ENCODE measurements around the gene SETD7. TPM values are rescaled to one million over a fixed set of nuclear protein-coding genes. Genes with fewer than 3 reads are reported as not detected.

SETD7 gene
- total RNA-seq, 6 experiments from 2014 or later = 31.6 to 53.7 (median 45.4) TPM

GRCh38 chr4:139596034-139596683, 40.1 kb upstream of the SETD7 start:
- H3K36me3 ChIP-seq = no peaks in the 10 kb centered on the region
- intact Hi-C loops (cut with DNase I) = no loop called here
- peaks cover 0 to 8% (median 0%) of the 10 kb centered on the region in 4 donors for H3K4me1 ChIP-seq
- no peaks in the 10 kb centered on the region for H3K9me3 ChIP-seq
- ATAC-seq = no peak
- H3K4me3 ChIP-seq = no peak overlapping the region
- no peak for TF ChIP-seq POLR2A (IDR thresholded peaks at IDR 0.05)
- TF ChIP-seq CTCF (IDR thresholded peaks at IDR 0.05) = no peak
- 83% methylated on average over 3 of the region's 3 CpGs for WGBS (ENCODE audit: insufficient coverage, low coverage, low lambda C conversion rate, missing lambda C conversion rate)
- H3K27ac ChIP-seq = no peak overlapping the region
- H3K27me3 ChIP-seq = no peaks in the 10 kb centered on the region
- no peak for DNase-seq

GRCh38 chr4:139594591-139595185, 38.7 kb upstream of the SETD7 start:
- Histone ChIP-seq H3K4me1 (peaks cover 0 to 8% (median 0%) of the 10 kb centered on the region in 4 donors), H3K4me3 (no peak overlapping the region), H3K9me3 (no peaks in the 10 kb centered on the region), H3K27ac (no peak overlapping the region), H3K27me3 (no peaks in the 10 kb centered on the region), H3K36me3 (no peaks in the 10 kb centered on the region)
- 84% methylated on average over 4 of the region's 5 CpGs for WGBS (ENCODE audit: insufficient coverage, low coverage, low lambda C conversion rate, missing lambda C conversion rate)
- no peak for TF ChIP-seq POLR2A (IDR thresholded peaks at IDR 0.05)
- TF ChIP-seq CTCF (IDR thresholded peaks at IDR 0.05) = no peak
- DNase-seq = no peak
- ATAC-seq = no peak
- intact Hi-C loops (cut with DNase I) = no loop called here

- no peak overlapping the region for H3K4me3 ChIP-seq
- TF ChIP-seq POLR2A (IDR thresholded peaks at IDR 0.05) = no peak
- no peak for TF ChIP-seq CTCF (IDR thresholded peaks at IDR 0.05)
- no peak overlapping the region for H3K27ac ChIP-seq
- 74% methylated on average over 3 of the region's 4 CpGs for WGBS (ENCODE audit: insufficient coverage, low coverage, low lambda C conversion rate, missing lambda C conversion rate)
- H3K9me3 ChIP-seq = no peaks in the 10 kb centered on the region
- DNase-seq (no peak), ATAC-seq (no peak)
- H3K27me3 ChIP-seq = no peaks in the 10 kb centered on the region
- no peaks in the 10 kb centered on the region for H3K36me3 ChIP-seq
- intact Hi-C loops (cut with DNase I) = no loop called here
- H3K4me1 ChIP-seq = peaks cover 0 to 8% (median 0%) of the 10 kb centered on the region in 4 donors
Observed at GRCh38 chr4:139593091-139593564, 37.1 kb upstream of the SETD7 start.

DNA sequence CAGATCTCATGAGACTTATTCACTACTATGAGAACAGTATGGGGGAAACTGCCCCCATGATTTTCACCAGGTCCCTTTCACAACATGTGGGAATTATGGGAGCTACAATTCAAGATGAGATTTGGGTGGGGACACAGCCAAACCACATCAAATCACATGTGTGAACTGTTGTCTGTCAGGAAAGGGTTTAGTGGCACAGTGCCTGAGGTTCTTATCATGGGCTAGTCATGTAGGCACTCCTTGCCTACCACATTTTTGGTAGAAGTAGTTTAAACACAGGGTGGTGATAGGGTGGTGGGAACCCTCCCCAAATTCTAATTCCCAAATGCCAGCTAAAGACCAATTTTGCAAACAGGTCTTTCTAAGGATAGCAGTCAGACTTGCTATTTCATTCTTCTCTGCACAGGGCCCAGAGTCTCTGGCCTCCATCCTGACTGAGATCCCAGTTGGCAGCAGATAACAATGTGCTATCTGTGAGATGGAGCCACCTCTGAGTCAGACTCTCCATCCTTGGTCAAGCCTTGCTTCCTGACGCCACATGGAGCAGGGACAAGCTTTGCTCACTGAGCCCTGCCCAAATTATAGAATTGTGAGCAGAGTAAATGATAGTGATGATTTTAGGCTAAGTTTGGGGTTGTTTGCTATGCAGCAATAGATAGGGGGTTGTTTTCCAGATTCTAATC, 33.5 kb upstream of the SETD7 start:
- no peak overlapping the region for H3K27ac ChIP-seq
- no peaks in the 10 kb centered on the region for H3K36me3 ChIP-seq
- WGBS (ENCODE audit: insufficient coverage, low coverage, low lambda C conversion rate, missing lambda C conversion rate) = no CpG with 5 or more reads among the region's 1 CpG
- H3K4me1 ChIP-seq = no peaks in the 10 kb centered on the region
- DNase-seq (no peak), ATAC-seq (no peak)
- H3K4me3 ChIP-seq = no peak overlapping the region
- no peaks in the 10 kb centered on the region for H3K9me3 ChIP-seq
- intact Hi-C loops (cut with DNase I) = no loop called here
- no peak for TF ChIP-seq POLR2A (IDR thresholded peaks at IDR 0.05)
- no peak for TF ChIP-seq CTCF (IDR thresholded peaks at IDR 0.05)
- no peaks in the 10 kb centered on the region for H3K27me3 ChIP-seq
